Activated T-cell treated with anti-CD3 and anti-CD28 coated beads, Interleukin-2, amount 50 U/mL, for 48 hours (primary cell): ENCODE data around the gene IFITM5.
"Not testable (repeated sequence)": the region's sequence is repeated elsewhere in the genome, so short reads cannot be mapped to it uniquely, and the experiment has no call there.

ENCODE experiments used
- DNase-seq, 2 experiments: peaks; one replicate each; pipeline ENCODE4 v3.0.0-alpha.2; 2020

The IFITM5 gene

DNA sequence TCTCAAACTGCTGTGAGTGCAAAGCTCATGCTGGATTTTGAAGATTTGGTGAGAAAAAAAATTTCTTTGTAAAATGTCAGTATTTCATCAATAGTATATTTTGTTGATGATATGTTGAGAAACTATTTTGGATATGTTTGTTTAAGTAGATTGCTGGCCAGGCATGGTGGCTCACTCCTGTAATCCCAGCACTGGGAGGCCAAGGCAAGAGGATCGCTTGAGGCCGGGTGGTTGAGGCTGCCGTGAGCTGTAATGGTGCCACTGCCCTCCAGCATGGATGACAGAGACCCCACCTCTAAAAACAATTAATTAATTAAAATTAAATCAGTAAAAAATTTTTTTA lies 28.2 kb upstream of the IFITM5 start:
- no peak for DNase-seq

DNA sequence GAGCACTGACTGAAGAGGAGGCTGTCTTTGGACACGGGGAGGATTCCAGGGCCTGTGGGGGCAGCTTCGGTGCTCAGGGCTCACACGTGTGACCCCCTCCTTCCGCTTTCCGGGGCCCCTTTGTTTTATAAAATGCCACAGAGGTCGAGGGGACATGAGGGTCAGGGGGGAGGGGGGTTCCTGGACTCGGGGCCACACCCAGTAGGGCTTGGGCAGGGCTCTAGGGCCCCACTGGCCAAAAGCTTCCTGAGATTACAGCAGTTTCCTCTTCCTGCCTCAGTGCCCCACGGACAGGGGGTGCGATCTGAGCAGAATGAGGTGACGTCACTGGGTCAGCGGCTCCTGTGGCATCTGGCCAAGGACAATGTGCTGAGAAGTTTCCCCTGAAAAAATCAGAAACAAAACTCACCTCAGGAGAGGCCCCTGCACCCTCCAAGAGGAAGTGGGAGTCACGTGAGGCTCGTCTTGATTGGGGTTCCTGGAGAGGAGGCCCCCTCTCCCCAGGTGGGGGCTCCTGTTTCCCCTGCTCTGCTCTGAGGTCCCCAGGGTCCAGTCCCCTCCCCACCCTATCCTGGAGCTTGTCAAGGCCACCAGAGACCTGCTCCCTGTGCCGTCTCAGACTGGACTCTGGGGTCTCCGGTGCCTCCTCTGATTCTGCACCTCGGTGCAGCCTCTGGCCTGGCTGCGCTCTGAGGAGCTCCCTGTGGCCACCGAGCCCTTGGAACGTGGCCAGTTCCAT lies 27.7 kb upstream of the IFITM5 start:
- DNase-seq: peak; percentile 75 to 79

DNA sequence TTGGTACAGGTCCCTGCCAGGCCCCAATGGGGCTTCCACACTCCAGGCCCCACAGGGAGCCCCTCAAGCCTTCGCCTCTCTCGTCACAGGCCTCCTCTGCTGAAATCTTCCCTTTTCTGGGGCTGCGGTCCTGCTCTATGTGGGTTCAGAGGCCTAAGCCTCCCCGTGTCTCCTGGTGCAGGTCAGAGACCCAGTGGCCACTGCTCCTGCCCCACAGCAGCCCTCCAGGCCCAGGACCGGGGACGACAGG lies 27.2 kb upstream of the IFITM5 start:
- DNase-seq: no peak

DNA sequence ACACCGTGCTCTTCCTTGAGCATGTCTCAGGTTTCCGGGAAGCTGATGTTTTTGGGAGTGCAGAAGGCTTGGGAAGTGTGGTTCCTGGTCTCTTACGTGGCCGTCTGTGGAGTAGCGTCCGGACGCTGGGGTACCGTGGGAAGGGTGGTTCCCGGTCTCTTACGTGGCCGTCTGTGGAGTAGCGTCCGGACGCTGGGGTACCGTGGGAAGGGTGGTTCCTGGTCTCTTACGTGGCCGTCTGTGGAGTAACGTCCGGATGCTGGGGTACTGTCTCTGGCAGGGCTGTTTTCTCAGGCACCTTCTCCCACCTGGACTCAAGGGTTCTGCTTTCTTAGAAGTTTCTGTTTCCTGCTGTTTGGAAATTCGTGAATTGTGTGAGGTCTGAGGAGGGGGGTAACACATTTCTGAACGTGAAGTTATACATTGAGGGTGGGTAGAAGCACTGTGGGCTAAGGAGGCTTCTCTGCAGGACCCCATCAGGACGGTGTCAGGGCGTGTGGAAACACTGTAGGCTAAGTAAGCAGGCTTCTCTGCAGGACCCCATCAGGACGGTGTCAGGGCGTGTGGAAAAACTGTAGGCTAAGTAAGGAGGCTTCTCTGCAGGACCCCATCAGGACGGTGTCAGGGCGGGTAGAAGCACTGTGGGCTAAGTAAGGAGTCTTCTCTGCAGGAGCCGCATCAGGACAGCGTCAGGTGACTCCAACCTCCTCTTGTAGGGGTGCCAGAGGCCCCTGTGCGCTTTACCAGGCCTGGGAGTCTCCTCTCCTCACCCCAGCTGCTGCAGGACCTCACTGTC lies 26.7 kb upstream of the IFITM5 start:
- peak in 1 of 2 experiments; percentile 56 for DNase-seq

DNA sequence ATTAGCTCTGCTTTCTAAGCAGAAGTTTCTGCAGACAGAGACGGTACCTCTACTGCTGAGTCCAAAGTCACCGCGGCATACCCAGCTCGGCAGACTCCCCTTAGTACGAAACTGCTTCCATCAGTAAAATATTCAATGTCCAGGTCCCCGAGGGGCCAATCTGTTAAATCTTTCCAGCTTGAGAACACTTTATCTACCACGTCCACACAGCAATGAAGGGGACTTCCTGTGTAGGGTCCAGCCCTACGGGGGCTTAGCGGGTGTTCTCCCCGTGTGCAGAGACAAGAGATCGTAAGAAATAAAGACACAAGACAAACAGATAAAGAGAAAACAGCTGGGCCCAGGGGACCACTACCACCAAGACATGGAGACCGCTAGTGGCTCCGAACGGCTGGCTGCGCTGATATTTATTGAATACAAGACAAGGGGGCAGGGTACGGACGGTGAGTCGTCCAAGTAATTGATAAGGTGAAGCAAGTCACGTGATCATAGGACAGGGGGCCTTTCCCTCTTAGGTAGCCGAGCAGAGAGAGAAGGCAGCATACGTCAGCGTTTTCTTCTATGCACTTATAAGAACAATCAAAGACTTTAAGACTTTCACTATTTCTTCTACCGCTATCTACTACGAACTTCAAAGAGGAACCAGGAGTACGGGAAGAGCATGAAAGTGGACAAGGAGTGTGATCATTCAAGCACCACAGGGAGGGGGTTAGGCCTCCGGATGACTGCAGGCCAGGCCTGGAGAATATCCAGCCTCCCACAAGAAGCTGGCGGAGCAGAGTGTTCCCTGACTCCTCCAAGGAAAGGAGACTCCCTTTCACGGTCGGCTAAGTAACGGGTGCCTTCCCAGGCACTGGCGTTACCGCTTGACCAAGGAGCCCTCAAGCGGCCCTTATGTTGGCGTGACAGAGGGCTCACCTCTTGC lies 25.5 kb upstream of the IFITM5 start:
- DNase-seq: not testable (repeated sequence)

DNA sequence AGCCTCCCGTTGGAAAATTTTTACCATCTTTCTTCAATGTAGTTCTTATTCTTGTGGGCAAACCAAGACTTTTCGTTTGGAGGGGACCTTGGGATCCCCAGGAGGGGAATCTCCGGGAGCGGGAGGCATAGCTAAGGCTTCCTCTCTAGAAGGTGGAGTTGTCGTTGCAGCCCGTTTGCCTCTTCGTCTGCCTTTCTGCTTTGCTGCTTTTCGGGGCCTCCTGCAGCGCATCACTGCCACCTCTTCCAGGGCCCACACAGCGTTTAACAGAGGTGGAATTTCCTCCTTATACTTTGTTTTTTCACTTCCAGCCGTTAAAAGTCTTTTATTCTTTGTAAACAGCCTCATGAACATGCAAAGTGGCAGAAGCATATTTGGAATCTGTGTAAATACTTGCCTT lies 24.8 kb upstream of the IFITM5 start:
- DNase-seq: no peak

DNA sequence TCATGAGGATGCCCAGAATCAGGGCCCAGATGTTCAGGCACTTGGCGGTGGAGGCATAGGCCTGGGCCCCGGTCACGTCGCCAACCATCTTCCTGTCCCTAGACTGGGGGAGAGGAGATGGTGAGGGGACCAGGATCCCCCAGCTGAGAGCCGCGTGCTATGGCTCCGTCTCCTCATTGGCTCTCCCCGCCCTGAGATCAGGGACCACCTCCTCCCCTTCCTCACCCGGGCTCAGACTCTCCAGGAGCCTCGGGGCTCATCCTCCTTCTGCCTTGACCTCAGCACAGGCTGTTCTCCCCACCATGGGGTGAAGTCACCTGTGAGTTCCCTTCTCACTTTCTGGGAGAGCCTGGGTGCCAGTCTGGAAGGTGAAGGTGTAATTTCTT lies 20.6 kb upstream of the IFITM5 start:
- DNase-seq: peak; percentile 47 to 56

DNA sequence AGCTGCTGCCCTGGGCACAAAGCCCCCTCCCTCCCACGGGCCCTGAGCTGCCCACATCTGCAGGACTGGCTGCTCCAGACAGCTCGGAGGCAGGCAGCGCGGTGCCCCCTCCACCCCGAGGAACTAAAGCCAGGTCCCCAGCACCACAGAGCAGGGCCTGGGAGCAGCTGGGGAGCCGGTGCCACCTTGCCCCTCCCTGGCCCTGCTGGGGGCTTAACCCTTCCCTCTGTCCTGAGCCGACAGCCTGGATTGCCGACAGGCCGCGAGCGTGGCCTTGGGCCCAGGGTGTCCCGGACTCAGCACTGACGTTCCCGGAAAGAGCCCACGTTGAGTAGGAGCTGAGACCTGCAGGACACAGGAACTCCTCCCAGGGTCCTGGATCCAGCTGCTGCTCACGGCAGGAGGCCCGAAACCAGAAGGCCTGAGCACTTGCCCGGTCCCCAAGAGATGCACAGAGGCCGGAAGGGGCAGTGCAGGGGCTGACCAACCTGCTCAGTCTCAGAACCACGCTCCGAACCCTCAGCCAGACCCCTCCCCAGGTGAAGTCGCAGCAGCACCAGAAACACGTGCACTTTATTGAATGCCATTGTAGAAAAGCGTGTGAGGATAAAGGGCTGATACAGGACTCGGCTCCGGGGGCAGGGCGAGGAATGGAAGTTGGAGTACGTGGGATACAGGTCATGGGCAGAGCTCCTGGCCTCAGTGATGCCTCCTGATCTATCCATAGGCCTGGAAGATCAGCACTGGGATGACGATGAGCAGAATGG lies 20.0 kb upstream of the IFITM5 start:
- DNase-seq: peak; percentile 58 to 65

DNA sequence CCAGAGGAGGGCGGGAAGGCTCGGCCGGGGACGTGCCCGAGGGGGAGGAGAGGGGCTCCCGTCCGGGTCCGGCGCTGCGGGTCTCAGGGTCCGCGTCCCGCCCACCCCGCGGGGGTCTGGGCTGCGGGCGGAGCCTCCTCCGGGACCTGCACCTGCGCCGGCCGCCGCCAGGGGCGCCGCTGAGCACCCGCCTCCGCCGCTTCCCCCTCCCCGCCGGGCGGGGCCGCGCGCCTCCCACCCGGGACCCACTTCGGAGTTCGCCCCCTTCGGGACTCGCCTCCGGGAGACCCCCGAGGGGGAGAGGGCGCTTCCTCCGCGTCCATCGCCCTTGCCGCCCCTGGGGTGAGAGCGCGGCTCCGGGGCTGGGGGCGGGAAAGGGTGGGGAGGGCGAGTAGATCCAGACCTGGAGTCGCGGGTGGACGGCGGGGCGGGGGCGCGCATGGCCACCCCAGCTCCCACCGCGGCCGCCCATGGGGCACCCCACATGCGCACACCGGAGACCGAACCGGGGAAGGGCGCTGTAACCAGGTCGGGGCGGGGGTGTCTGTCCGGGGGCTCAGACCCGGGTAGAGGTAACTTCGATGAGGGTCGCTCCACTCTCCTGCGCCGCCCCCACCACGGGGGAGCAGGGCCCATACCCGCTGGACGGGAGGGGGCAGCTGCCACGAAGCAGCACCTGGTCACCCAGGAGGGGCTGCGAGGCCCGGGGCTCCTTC lies 19.2 kb upstream of the IFITM5 start:
- not testable (repeated sequence) for DNase-seq

DNA sequence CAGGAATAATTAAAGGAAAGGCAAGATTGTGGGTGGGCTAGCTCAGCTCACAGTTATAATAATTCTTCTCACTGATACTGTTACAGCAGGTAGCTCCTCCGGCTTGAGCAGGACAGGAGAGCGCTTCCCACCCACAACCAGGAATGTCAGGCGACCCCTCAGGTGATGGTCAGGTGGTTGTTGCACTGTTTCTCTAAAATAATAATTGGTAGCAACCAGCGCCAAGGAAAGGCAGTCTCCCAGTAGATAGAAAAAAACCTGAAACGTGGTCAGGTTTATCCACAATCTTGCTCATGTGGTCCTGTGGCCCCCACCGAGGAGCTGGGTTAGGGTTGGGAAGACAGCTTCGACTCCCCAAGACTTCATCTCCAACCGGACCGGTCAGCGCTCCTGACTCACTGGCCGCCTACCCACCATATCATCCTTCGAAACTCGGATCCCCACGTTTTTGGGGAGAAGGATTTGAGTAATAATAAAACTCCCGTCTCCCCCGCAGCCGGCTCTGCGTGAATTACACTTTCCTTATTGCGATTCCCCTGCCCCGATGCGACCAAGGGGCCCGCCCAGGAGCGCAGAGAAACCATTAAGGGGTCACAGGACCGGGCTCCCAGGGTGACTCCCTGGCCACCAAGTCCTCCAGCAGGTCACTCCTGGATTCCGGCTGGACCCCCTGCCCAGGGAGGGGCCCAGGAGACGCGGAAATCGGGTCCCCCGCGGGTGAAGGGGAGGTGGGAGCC lies 18.5 kb upstream of the IFITM5 start:
- peak; percentile 59 to 60 for DNase-seq

DNA sequence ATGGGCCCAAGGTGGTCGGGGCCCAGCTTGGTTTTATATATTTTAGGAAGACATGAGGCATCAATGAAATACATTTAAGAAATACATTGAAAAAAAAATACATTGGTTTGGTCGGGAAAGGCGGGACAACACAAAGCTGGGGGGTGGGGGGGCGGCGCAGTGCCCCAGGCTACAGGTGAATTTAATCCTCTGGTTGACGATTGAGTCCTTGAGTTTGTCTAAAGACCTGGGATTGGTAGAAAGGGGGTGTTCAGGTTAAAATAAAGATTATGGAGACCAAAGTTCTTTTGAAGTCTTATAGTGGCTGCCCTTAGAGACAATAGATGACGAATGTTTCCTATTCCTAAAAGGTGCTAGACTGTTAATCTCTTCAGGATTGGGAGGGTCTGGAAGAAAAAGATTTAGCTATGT lies 17.6 kb upstream of the IFITM5 start:
- DNase-seq: no peak

DNA sequence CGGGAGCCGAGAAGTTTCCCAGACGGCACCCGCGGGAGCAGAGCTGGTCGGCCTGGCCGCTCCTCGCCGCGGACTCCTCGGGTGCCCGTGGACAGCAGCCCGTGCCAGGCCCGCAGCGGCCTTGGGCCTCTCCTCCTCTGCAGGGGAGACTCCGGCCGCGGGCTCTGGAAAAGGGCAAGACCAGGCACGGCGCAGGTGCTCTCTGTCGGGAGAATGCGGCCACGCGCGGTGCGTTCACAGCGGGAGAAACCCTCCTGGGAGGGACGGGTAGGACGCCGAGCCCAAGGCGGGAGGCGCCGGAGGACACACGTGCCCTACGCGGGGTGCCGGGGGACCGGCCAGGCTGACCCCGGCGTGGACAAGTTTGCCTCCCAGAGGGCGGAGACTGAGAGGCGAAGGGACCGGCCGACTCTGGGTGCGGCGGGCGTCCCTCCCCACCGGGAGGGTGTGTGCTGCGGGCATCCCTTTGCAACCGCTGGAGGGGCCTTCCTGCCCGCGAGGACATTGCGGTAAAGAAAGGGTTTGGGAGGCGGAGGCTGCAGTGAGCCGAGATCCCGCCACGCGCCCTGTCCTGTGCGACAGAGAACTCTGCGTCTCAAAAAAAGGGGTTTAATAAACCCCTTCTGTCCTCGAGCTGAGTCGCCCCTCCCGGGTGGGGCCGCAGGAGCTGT lies 16.8 kb upstream of the IFITM5 start:
- DNase-seq: peak; percentile 57 to 63

DNA sequence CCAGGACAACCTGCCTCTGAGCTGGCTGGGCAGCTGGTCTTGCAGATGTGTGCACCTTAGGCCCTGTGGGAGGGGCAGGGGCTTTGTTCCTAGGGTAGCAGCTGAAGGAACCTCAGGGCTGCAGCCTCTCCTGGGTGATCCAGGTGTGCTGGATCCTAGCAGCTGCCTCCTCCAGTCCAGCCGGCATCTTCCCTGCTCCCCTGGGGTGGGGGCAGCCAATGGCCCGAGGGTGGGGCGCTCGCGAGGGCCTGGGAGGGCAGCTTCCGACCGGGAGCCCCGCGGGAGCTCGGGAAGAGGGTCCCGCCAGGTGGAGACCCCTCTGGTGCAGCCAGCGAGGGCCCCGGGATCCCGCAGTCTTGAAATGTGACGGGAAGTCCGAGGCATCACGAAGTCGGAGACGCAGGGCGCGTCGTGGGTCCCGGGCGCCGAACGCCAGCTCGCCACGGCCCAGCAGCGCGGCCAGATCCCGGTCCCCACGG lies 16.2 kb upstream of the IFITM5 start:
- DNase-seq: peak in 1 of 2 experiments; percentile 48

DNA sequence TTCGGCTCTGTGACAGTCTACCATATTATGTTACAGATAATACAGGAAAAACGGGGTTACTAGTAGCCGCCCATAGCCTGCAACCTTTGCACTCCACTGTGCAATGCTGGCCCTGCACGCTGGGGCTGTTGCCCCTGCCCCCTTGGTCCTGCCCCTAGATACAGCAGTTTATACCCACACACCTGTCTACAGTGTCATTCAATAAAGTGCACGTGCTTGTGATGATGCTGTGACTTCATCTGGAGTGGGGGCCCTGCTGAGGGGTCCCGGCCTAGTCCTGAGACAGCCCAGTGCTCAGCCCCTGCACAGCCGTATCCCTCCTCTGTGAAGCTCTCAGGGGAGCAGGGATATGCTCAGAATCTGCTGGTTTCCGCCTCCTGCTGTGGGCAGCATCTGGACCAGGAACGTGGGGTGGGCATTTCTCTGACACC lies 15.7 kb upstream of the IFITM5 start:
- DNase-seq: peak; percentile 54 to 55

DNA sequence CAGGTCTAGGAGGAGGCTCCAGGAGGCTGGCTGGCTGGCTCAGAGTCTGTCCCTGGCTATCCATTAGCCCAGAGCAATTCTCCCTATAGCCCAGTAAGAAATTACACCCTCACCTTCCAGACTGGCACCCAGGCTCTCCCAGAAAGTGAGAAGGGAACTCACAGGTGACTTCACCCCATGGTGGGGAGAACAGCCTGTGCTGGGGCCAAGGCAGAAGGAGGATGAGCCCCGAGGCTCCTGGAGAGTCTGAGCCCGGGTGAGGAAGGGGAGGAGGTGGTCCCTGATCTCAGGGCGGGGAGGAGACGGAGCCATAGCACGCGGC lies 15.2 kb upstream of the IFITM5 start:
- peak; percentile 54 to 57 for DNase-seq

DNA sequence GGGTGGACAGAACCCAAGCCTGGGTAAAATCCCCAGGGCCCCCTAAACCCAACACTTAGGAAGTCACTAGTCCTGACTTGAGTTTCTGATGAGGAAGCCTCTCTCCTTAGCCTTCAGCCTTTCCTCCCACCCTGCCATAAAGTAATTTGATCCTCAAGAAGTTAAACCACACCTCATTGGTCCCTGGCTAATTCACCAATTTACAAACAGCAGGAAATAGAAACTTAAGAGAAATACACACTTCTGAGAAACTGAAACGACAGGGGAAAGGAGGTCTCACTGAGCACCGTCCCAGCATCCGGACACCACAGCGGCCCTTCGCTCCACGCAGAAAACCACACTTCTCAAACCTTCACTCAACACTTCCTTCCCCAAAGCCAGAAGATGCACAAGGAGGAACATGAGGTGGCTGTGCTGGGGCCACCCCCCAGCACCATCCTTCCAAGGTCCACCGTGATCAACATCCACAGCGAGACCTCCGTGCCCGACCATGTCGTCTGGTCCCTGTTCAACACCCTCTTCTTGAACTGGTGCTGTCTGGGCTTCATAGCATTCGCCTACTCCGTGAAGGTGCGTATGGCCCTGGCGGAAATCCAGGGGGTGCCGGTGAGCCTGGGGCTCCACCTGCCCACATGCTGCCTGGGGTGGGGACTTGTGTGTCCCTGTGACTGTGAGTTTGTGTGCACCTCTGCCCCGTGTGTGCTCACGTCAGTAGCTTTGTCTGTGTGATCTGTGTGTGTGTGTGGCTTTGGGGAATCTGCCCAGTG lies 14.6 kb upstream of the IFITM5 start, which contains the start of gene IFITM1:
TSS of gene IFITM1 (plus strand) at position 254 of the 767 bp plus-strand sequence. CDS start at position 385, 131 bp downstream.
- peak; percentile 74 to 76 for DNase-seq

DNA sequence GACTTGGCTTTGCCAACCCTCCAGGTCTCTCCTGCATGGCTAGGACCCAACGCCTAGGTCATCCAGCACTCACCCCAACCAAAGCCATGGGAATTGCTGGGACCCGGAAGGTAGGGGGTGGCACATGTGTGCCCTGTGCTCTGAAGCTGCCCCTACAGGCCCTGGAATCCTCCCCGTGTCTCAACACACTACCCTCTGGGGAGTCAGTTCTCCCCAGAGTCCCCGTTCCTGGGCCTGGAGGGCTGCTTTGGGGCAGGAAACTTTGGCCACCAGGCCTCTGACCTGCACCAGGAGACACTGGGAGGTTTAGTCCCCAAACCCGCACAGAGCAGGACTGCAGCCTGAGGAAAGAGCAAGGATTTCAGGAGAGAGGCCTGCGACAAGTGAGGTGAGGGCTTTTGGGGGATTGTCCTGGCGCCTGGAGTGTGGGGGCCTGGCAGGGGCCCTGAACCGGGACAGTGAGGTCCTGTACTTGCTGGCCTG lies 14.0 kb upstream of the IFITM5 start:
- peak in 1 of 2 experiments; percentile 59 for DNase-seq

DNA sequence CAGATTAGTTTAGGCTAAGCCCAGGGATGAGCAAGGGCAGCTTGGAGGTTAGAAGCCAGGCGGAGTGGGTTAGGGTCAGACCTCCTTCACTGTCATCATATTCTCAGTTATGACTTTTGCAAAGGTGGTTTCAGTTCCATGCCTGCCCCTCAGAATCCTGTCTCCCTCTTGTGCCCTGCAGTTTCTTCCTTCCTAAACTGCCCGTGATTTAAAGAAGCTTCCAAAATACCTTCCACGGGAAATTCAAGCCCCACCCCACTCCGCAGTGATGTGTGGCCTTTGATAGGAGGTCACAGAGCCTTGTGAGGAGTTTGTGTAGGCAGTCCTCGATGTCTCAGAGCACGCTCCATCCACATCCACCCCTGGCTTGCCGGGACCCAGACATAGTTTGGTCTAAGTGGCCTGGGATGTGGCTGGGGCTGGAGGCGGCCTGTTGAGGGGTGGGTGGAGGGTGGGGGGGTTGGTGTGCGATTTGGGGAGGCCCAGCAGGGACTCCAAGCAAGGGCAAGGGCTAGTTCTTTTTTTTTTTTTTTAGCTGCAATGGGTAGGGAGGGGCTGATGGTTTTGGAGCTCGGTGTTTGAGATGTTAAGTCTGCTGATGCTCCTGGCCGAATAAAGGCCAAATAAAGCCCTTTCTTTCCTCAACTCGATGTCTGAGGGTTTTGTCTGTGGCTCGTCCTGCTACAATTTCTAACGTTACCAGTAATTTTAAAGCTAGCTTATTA lies 12.9 kb upstream of the IFITM5 start:
- DNase-seq: peak; percentile 66 to 69
